ENCODE results near the gene NOTUM. TPM values are rescaled to one million over a fixed set of nuclear protein-coding genes. Genes with fewer than 3 reads are reported as not detected.

The NOTUM gene
- total RNA-seq, 6 donors from 2014 or later = 0.89 to 5.0 (median 2.3) TPM

- Histone ChIP-seq H3K4me3 (peak overlapping the region; percentile 76 to 100 (median 100)), H3K27me3 (peaks cover 0 to 10% (median 1%) of the 10 kb centered on the region in 4 donors), H3K36me3 (peaks cover 8 to 18% (median 12%) of the 10 kb centered on the region in 4 donors), H3K9me3 (no peaks in the 10 kb centered on the region), H3K27ac (peak overlapping the region; percentile 94 to 99 (median 96)), H3K4me1 (peaks cover 38 to 65% (median 59%) of the 10 kb centered on the region in 4 donors)
- WGBS, 2 donors = 41 to 44% methylated on average over 8 of the region's 10 CpGs
- DNase-seq (peak in 1 of 2 donors; percentile 20), ATAC-seq (ENCODE audit: low FRiP score in 2 of 2) (no peak)
- no peak for TF ChIP-seq POLR2AphosphoS5 (IDR thresholded peaks at IDR 0.05)
- no peak for TF ChIP-seq EP300 (IDR thresholded peaks at IDR 0.05)
- no peak for TF ChIP-seq POLR2A (IDR thresholded peaks at IDR 0.05)
- TF ChIP-seq CTCF (IDR thresholded peaks at IDR 0.05) = no peak
Measured at GRCh38 chr17:81925860-81926450, 35.0 kb downstream of the NOTUM start.

GRCh38 chr17:81924557-81925532, 36.1 kb downstream of the NOTUM start:
- Histone ChIP-seq H3K36me3 (peaks cover 8 to 29% (median 16%) of the 10 kb centered on the region in 4 donors), H3K4me1 (peaks cover 38 to 76% (median 62%) of the 10 kb centered on the region in 4 donors), H3K9me3 (no peaks in the 10 kb centered on the region), H3K27ac (peak overlapping the region; percentile 43 to 99 (median 74)), H3K4me3 (peak overlapping the region in 1 of 4 donors; percentile 34), H3K27me3 (peaks cover 0 to 10% (median 1%) of the 10 kb centered on the region in 4 donors)
- no peak for TF ChIP-seq POLR2AphosphoS5 (IDR thresholded peaks at IDR 0.05)
- no peak for TF ChIP-seq POLR2A (IDR thresholded peaks at IDR 0.05)
- TF ChIP-seq CTCF (IDR thresholded peaks at IDR 0.05) = no peak
- no peak for TF ChIP-seq EP300 (IDR thresholded peaks at IDR 0.05)
- ATAC-seq (ENCODE audit: low FRiP score in 2 of 2) (no peak), DNase-seq (peak in 1 of 2 donors; percentile 44)
- WGBS, 2 donors = 63 to 94% methylated on average over 3 to 17 of the region's 21 CpGs

- 13 to 32% methylated on average over 14 to 30 of the region's 32 CpGs for WGBS, 2 donors
- H3K27ac ChIP-seq = peak overlapping the region; percentile 43 to 99 (median 74)
- DNase-seq (peak; percentile 88 to 90), ATAC-seq (ENCODE audit: low FRiP score in 2 of 2) (peak; percentile 17 to 54)
- peaks cover 8 to 39% (median 23%) of the 10 kb centered on the region in 4 donors for H3K36me3 ChIP-seq
- TF ChIP-seq EP300 (IDR thresholded peaks at IDR 0.05) = no peak
- TF ChIP-seq POLR2AphosphoS5 (IDR thresholded peaks at IDR 0.05) = peak in 1 of 2 donors; percentile 6
- TF ChIP-seq CTCF (IDR thresholded peaks at IDR 0.05) = no peak
- TF ChIP-seq POLR2A (IDR thresholded peaks at IDR 0.05) = peak in 1 of 4 donors; percentile 3
- H3K9me3 ChIP-seq = no peaks in the 10 kb centered on the region
- peaks cover 38 to 84% (median 58%) of the 10 kb centered on the region in 4 donors for H3K4me1 ChIP-seq
- H3K4me3 ChIP-seq = peak overlapping the region in 3 of 4 donors; percentile 17 to 34 (median 29)
- H3K27me3 ChIP-seq = peaks cover 0 to 8% (median 0%) of the 10 kb centered on the region in 4 donors
Measured at GRCh38 chr17:81923302-81924260, 37.4 kb downstream of the NOTUM start.

All from upper lobe of left lung (tissue), 6 donors.